Ishikawa (cell line): ENCODE data around the gene MOXD1.

Source experiments
- CEBPB ChIP-seq: IDR thresholded peaks from 2 replicates; pipeline ENCODE4 v1.6.1; 2012
- CREB1 ChIP-seq: IDR thresholded peaks from 2 replicates; pipeline ENCODE4 v1.6.1; 2012; ENCODE audit warnings: low read depth
- EGR1 ChIP-seq: IDR thresholded peaks from 2 replicates; pipeline ENCODE4 v1.6.1; 2012
- EP300 ChIP-seq: IDR thresholded peaks from 2 replicates; pipeline ENCODE4 v1.6.1; 2012; ENCODE audit warnings: borderline replicate concordance
- FOXM1 ChIP-seq: IDR thresholded peaks from 2 replicates; pipeline ENCODE4 v1.6.1; 2012; ENCODE audit warnings: low read depth, borderline replicate concordance
- MAX ChIP-seq: IDR thresholded peaks from 2 replicates; pipeline ENCODE4 v1.6.1; 2012
- NFIC ChIP-seq: IDR thresholded peaks from 2 replicates; pipeline ENCODE4 v1.6.1; 2012
- RAD21 ChIP-seq: IDR thresholded peaks from 2 replicates; pipeline ENCODE4 v1.6.1; 2012; ENCODE audit warnings: low read depth
- REST ChIP-seq: IDR thresholded peaks from 2 replicates; pipeline ENCODE4 v1.6.1; 2012; ENCODE audit warnings: low read depth, mild to moderate bottlenecking
- TAF1 ChIP-seq: IDR thresholded peaks from 2 replicates; pipeline ENCODE4 v1.6.1; 2012; ENCODE audit warnings: low read depth, mild to moderate bottlenecking
- TCF12 ChIP-seq: IDR thresholded peaks from 2 replicates; pipeline ENCODE4 v1.6.1; 2012; ENCODE audit warnings: low read depth
- TEAD4 ChIP-seq: IDR thresholded peaks from 2 replicates; pipeline ENCODE4 v1.6.1; 2012
- USF1 ChIP-seq: IDR thresholded peaks from 2 replicates; pipeline ENCODE4 v1.6.1; 2012
- YY1 ChIP-seq: IDR thresholded peaks from 2 replicates; pipeline ENCODE4 v1.6.1; 2012; ENCODE audit warnings: low read depth
- ZBTB7A ChIP-seq: IDR thresholded peaks from 2 replicates; pipeline ENCODE4 v1.6.1; 2012; ENCODE audit warnings: low read depth

The MOXD1 gene

DNA sequence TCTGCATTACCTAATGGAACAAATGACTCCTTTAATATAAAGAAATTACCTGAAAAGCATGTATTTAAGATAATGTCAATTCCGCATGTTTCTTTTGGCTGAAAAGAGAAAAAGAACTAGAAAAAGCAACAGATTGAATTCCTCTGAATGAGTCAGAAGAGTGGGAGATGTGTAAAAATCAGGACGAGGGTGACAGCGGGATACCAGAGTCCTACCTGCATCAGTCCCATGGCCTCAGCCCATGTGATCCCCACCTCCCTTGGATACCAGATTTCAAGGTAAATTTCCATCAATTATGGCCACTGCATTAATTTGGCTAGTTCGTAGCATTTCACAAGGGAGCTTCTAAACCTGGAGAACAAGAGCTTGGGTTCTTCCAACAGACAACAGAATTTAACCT lies 10.0 kb upstream of the MOXD1 start:
- TF ChIP-seq ZBTB7A (no peak), USF1 (no peak), NFIC (no peak), EGR1 (no peak), EP300 (no peak), MAX (no peak), TAF1 (no peak), REST (no peak), RAD21 (no peak), TCF12 (no peak), CREB1 (no peak), CEBPB (no peak), FOXM1 (no peak), YY1 (no peak)

- TF ChIP-seq EGR1 (no peak), USF1 (no peak), RAD21 (no peak), REST (no peak), CEBPB (no peak), TAF1 (no peak), NFIC (no peak), TCF12 (no peak), YY1 (no peak), ZBTB7A (no peak)
These were observed 9.6 kb upstream of the MOXD1 start for GRCh38 chr6:132410830-132411229.

GRCh38 chr6:132405143-132405915 lies 4.1 kb upstream of the MOXD1 start:
- TF ChIP-seq EP300: no peak
- TF ChIP-seq TEAD4: no peak
- TF ChIP-seq USF1: no peak
- no peak for TF ChIP-seq NFIC
- no peak for TF ChIP-seq REST
- no peak for TF ChIP-seq YY1
- TF ChIP-seq EGR1: no peak

- TF ChIP-seq EP300: no peak
- TF ChIP-seq EGR1: no peak
- TF ChIP-seq NFIC: no peak
- TF ChIP-seq CREB1: no peak
- TF ChIP-seq RAD21: no peak
- TF ChIP-seq CEBPB: no peak
- no peak for TF ChIP-seq YY1
- TF ChIP-seq TCF12: no peak
- TF ChIP-seq MAX: no peak
- TF ChIP-seq ZBTB7A: no peak
- no peak for TF ChIP-seq USF1
- no peak for TF ChIP-seq TEAD4
- TF ChIP-seq FOXM1: no peak
- TF ChIP-seq REST: no peak
- no peak for TF ChIP-seq TAF1
These were observed 3.5 kb upstream of the MOXD1 start for GRCh38 chr6:132404736-132405135.
